HEK293T (cell line): Measurements from ENCODE around the gene SLC18A2.

Source experiments
- CTBP1 ChIP-seq: fragments of 450-650 bp; IDR thresholded peaks from 2 replicates; pipeline ENCODE4 v1.6.1; 2016; ENCODE audit warnings: borderline replicate concordance
- ELF4 ChIP-seq: fragments of 450-650 bp; IDR thresholded peaks from 2 replicates; pipeline ENCODE4 v1.6.1; 2017; ENCODE audit warnings: antibody characterized with exemption
- FOXA1 ChIP-seq: fragments of 450-650 bp; IDR thresholded peaks from 2 replicates; pipeline ENCODE4 v1.6.1; 2016; ENCODE audit warnings: mild to moderate bottlenecking
- L3MBTL2 ChIP-seq: fragments of 450-650 bp; conservative IDR thresholded peaks from 2 replicates; pipeline ENCODE4 v1.6.1; 2016; ENCODE audit warnings: mild to moderate bottlenecking
- LEF1 ChIP-seq: fragments of 450-650 bp; IDR thresholded peaks from 2 replicates; pipeline ENCODE4 v1.6.1; 2017; ENCODE audit warnings: mild to moderate bottlenecking, borderline replicate concordance

GRCh38 chr10:117249493-117250093, 8.7 kb downstream of the SLC18A2 start:
- TF ChIP-seq L3MBTL2, result no peak
- no peak for TF ChIP-seq CTBP1
- no peak for TF ChIP-seq LEF1
- no peak for TF ChIP-seq FOXA1
- no peak for TF ChIP-seq ELF4
